Occipital lobe (tissue), 2 donors: ENCODE data around the gene ABHD16B. TPM values are rescaled to one million over a fixed set of nuclear protein-coding genes. Genes with fewer than 3 reads are reported as not detected.
"Not testable (repeated sequence)": the region's sequence is repeated elsewhere in the genome, so short reads cannot be mapped to it uniquely, and the experiment has no call there.

Experiments used
- DNase-seq: peaks from one replicate; lab custom pipeline; 2025; lab: John Stamatoyannopoulos, UW
- total RNA-seq: library from RNA; depleted of rRNA; stranded (reverse); fragments of >200 nt; gene quantifications from one replicate; pipeline ENCODE4 v1.2.3, GENCODE V29; 2014

The ABHD16B gene
- total RNA-seq, 1 donor from 2014 or later, result not detected

- no peak for DNase-seq
These were observed 16.6 kb downstream of the ABHD16B start for GRCh38 chr20:63877755-63878470.

DNA sequence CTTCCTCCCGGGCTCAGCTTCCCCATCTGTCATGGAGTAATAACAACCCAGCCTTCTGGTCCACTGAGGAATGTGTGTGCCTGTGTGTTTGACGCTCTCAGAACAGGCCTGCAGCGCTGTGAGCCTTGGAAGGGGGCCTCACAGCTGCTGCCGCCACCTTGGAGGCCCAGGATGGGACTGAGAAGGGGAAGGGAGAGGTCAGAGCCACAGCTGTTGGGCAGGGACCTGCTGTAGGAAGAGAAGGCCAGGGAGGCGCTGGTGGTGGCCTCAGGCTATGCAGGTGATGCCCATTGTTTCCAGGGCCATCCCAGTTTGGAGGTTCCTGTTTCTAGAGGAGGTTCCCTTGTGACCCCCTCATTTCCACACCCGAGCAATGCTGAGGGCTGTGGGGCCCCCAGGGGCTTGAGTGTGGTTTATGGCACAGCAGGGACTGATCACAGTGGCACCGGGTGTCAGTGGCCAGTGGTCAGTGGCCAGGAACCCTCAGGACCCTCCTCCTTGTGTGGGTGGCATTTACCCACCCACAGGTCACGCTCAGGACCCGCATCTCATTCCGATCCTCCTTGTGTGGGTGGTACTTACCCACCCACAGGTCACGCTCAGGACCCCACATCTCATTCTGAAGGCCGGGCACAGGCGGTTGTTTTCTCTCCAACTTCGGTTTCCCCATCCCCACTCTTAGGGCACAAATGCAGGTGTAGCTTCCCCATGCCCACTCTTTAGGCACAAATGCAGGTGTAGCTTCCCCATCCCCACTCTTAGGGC lies 17.8 kb downstream of the ABHD16B start:
- no peak for DNase-seq

GRCh38 chr20:63880901-63881300 lies 19.6 kb downstream of the ABHD16B start:
- not testable (repeated sequence) for DNase-seq

DNA sequence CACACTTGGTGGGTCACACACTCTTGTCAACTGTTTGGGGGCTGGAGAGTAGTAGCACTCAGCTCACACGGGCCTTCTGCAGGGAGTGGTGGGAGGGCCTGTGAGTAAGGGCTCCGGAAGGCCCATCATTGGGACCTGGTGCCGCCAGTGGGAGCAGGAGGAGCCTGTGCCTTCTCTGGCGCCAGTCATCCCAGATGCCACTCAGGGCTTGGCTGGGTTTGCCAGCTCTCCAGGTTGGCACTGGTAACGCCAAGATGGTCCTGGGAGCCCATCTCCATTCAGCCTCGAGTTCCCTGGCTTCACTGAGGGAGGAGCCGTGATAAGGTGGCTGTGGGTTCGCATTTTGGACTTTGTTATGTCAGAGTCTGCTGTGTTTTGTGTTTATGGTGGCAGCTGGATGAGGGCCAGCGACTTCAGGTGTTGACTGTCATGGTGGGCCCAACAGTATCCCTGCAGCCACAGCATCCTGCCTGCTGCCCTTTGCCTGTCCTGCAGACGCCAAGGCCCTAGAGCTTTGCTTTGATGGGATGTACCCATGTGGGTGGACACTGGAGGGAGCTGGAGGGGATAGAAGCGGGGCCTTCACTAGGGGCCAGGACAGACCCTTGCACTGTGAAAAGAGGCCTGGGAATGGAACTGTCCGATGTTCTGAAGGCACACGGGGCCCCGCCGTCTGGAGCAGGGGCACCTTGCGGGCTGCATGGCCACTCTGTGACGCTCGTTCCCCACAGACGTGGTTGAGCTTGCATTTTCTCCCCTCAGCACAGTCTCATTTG lies 20.3 kb downstream of the ABHD16B start:
- DNase-seq, result no peak

DNA sequence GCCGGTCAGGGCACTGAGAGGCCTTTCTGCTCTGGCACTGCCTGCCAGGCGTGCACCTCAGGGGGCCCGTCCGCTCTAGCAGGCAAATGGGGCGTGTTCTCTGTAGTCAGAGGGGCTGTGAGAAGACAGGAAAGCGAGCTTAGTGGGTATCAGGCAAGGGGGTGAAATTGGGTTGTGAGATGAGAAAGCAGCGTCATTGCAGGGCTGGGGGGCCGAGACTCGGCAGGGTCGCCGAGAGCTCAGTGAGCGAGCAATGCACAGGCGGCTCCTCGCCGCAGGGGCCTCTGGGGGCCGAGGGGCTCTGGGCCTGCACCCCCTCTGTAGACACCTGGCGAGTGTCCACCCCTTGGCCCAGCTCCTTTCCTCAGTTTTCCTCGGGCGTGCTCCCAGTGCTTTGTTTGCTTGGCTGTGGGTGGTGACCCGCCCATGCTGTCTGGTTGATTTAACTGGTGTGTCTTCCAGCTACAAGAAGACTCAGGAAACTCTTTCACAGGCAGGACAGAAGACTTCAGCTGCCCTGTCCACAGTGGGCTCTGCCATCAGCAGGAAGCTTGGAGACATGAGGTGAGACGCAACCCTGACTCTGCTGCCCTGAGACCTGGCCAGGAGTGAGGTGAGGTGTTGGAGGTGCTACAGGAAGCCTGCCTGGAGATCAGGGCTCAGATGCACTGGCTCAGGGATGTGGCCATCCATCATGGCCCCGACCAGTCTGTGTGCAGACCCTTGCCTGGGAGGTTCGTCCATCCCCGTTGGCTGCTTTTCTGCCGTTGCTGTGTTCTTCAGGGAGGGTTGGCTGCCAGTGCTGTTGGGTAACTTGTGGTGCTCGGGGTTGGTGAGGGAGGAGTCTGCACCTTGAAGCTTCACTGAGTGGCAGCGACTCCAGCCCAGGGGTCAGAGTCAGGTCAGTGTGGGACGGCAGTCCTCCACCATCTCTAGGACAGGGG lies 21.2 kb downstream of the ABHD16B start:
- no peak for DNase-seq

GRCh38 chr20:63883201-63883593 lies 21.9 kb downstream of the ABHD16B start:
- DNase-seq, result no peak

DNA sequence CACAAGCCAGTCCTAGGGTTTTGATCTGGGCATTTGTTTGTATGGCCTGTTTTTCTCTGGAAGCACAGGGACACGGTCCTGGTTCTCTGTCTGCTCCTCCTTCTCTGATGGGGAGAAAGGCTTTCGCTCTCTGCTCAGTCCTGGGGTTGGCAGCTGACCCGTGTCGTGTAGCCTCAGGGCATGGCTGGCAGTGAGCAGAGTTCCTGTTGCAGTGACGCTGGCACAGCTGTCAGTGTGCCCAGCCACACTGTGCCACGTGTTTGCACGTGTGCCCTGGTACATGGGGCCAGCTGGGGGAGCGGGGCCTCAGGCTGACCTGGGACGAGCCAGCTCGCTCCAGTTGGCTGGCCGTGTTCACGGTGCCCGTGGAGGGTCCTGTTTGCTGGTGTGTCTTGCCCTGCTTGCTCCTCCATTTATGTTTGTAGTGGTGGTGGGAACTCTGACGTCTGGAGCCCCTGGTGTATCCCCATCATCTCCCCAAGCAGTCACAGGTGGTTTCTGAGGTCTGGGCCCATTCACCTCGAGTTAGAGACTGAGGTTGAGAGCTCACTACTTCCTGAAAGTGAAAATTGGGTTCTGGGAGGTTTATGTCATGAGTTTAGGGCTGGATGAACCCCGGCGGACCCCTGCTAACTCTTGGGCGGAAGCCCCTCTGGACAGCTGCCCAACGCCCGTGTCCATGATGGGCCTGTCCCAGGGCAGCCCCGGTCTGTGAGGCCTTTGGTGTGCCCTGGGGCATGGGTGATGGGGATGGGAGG lies 23.4 kb downstream of the ABHD16B start:
- DNase-seq, result no peak

DNA sequence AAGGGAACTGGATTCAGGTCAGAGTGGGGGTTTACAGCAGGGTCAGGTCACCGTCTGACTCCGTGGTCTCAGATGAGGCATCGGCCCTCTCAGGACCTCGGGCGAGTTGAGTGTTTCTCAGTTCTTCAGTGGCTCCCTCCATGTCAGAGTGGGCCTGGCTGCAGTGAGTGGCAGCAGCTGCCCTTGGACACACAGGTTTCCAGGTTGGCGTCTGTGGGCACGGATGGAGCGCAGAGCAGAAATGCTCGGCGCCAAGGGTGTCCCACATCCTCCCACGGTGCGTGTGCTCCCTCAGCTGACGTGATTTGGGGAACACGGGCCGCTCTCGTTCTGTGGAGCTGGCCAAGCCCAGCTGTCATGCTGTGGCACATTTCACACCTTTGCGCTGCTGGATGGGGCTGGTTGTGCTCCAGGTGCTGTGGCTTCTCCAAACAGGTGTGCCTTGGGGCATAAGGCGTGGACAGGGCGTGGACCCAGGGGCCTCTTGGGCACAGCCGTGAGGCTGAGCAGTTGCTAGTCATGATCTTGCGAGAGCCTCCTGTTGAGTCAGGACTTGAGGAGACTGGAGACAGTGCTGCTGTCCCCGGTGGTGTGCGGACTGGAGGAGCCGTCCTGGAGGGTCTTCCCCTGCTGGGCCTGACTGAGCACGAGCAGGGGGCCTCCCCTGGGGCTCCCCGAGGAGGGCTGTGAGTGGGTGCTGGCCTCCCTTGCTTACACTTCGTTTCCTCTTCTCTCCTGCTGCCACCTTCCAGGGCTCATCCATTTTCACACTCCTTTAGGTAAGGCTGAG lies 24.2 kb downstream of the ABHD16B start:
- no peak for DNase-seq

DNA sequence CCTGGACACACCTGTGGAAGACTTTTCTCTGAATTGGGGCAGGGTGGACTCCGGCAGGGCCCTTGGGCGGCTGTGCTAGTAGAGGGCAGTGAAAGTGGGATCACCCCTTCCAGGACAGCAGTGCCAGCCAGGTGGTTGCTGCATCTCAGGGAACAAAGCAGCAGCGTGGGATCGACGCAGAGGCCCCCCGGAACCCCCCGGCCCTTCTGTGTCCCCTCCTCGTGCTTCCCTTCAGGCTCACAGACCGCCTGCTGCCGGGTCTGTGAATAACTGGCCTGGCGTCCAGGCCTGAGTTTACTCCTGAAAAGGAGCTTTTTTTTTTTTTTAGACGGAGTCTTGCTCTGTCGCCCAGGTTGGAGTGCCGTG lies 24.7 kb downstream of the ABHD16B start:
- DNase-seq, result no peak

DNA sequence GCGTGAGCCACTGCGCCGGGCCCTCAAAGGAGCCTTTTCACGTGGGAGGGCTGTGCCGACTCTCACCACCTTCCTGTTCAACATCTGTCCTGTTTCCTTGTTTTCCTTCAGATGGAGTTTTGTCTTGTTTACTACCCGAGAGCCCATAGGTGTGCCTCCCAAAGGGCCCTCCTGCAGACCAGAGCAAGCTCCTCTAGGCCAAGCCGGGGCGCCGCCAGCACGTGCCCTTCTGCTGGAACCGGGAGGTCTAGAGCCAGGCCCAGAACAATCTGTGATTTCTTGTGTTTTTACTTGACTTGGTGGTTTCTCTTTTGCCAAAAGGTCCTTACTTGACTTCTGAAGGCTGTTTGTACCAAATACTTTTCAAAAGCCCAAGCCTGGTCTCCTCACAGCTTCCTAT lies 25.6 kb downstream of the ABHD16B start:
- DNase-seq, result no peak

- no peak for DNase-seq
These were observed 28.2 kb downstream of the ABHD16B start for GRCh38 chr20:63889241-63890200.

GRCh38 chr20:63890201-63890576 lies 28.9 kb downstream of the ABHD16B start:
- DNase-seq, result no peak

DNA sequence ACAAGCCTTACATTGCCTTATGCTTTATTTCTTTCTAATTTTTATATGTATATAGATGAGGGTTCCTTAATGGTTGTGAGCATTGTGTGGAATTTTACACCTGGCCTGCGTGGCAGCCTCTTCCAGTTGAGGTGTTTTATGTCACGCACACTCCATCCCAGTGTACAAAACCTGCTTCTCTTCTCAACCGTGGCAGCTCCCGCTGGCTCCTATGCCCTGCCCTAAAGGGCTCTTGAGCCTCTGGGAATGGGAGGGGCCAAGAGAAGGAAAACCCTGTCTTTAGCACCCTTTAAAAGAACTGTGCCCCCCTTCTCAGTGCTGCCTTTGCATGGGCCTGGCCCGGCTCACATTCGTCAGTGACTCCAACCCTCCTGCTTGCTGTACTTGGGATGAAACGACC lies 29.3 kb downstream of the ABHD16B start:
- no peak for DNase-seq

- DNase-seq, result no peak
These were observed 30.0 kb downstream of the ABHD16B start for GRCh38 chr20:63891061-63892002.

- no peak for DNase-seq
These were observed 31.1 kb downstream of the ABHD16B start for GRCh38 chr20:63892402-63892801.

- no peak for DNase-seq
These were observed 32.7 kb downstream of the ABHD16B start for GRCh38 chr20:63893999-63894357.
